GM18511 (cell line): ENCODE data around the gene DNAH11.

Source experiments
- ATAC-seq: cut with Tn5 transposase; IDR thresholded peaks from one replicate; pipeline ENCODE4 v1.9.1; 2021; ENCODE audit warnings: mild to moderate bottlenecking, moderate library complexity; ENCODE audit not compliant: unreplicated experiment

Gene DNAH11

GRCh38 chr7:21948364-21948763 lies 405.5 kb downstream of the DNAH11 start:
- no peak for ATAC-seq

DNA sequence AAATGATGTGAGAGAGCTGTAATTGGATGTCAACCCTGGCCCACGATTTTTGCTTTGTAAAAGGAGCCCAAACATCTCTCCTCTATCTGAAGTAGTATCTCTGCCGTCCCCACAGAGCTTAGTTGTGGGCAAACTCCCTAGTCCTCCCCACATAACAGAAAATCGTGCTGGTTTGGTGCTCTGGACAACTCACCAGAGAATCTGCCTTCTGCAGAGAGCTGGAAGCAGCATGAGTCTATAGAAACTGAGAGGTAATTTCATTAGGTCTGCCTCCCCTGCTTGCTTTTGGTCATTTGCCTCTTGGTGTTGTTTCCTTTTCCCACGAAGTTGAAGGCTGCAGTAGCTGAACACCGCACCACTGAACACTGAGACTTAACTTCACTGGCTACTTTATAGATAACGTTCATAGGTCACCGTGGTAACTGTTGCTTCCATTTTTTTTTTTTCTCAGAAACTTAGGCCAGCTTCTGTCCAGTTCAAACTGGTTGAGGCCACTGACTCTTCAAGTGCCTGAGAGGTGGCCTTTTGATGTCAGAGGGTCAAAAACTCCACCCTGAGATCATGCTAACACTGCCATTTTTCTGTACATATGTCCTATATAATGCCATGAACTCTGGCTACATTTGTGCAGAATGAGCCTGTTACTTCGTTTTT lies 406.2 kb downstream of the DNAH11 start:
- no peak for ATAC-seq
